Adrenal gland (tissue), 12 donors: ENCODE measurements around the gene NF1. TPM values are rescaled to one million over a fixed set of nuclear protein-coding genes. Genes with fewer than 3 reads are reported as not detected.
"Not testable (repeated sequence)": the region's sequence is repeated elsewhere in the genome, so short reads cannot be mapped to it uniquely, and the experiment has no call there.

Source experiments
- DNase-seq, 7 donors: peaks; one replicate each; pipeline ENCODE4 v3.0.0-alpha.2; 2019 to 2020
- H3K27ac ChIP-seq, 5 donors: fragments of 200-600 bp; sonication (generic) in 4 of 5; 1 replicate in 3 of 5; 2 replicates in 2 of 5; pipeline versions ENCODE4 v1.5.1 to v1.8.0; 2016 to 2020; ENCODE audit warnings: mild to moderate bottlenecking in 1 of 5
- H3K27me3 ChIP-seq: fragments of 200-600 bp; 2 replicates; pipeline ENCODE4 v1.8.0; 2021
- H3K36me3 ChIP-seq, 2 donors: fragments of 200-600 bp; replicated peaks in 1 of 2; 1 replicate in 1 of 2; 2 replicates in 1 of 2; pipeline versions ENCODE4 v1.5.1 to v1.8.0; 2018 to 2022
- H3K4me1 ChIP-seq, 2 donors: fragments of 200-600 bp; replicated peaks in 1 of 2; 1 replicate in 1 of 2; 2 replicates in 1 of 2; pipeline versions ENCODE4 v1.5.1 to v1.8.0; 2018 to 2021
- H3K4me3 ChIP-seq, 4 donors: fragments of 200-600 bp; sonication (generic) in 3 of 4; one replicate each; pipeline ENCODE4 v1.5.1; 2016 to 2018
- H3K9me3 ChIP-seq, 3 donors: fragments of 200-600 bp; sonication (generic) in 1 of 3; replicated peaks in 1 of 3; 1 replicate in 2 of 3; 2 replicates in 1 of 3; pipeline versions ENCODE4 v1.5.1 to v1.8.0; 2016 to 2021
- CTCF ChIP-seq, 6 experiments: fragments of 450-650 bp in 4 of 6; fragments of 200-600 bp in 2 of 6; sonication (generic) in 1 of 6; IDR thresholded peaks; 1 replicate in 5 of 6; 2 replicates in 1 of 6; pipeline versions ENCODE4 v1.5.1 to v1.8.0; 2016 to 2021; ENCODE audit warnings: antibody characterized with exemption in 6 of 6, mild to moderate bottlenecking in 2 of 6, moderate library complexity in 1 of 6
- POLR2A ChIP-seq, 2 donors: fragments of 450-650 bp; IDR thresholded peaks; one replicate each; pipeline ENCODE4 v1.6.1; 2017; ENCODE audit warnings: antibody characterized with exemption in 2 of 2, mild to moderate bottlenecking in 2 of 2, moderate library complexity in 1 of 2
- WGBS, 4 donors: extraction: QIAGEN DNeasy Blood & Tissue Kit in 2 of 4; methylation state at CpG; one replicate each; pipeline versions ENCODE4 v1.1.5 to v1.1.7; 2013 to 2017; 5-methylcytosine and 5-hydroxymethylcytosine counted together
- intact Hi-C, 2 donors: fragments of 100-400 bp; cut with DNase I; formaldehyde crosslinking; loops; one replicate each; pipeline versions ENCODE4 v1.14.1 to v1.15.0; 2022 to 2023
- polyA plus RNA-seq, 3 donors: library from polyadenylated mRNA; stranded (reverse); fragments of 200-250 nt in 2 of 3; fragments of 350-450 nt in 1 of 3; fragmentation: Illumina TruSeq in 1 of 3; extraction: RNeasy Lipid Tissue Mini Kit (QIAGEN cat#74804) in 1 of 3; gene quantifications; one replicate each; pipeline ENCODE4 v1.2.3, GENCODE V29; 2013 to 2014
- total RNA-seq, 9 donors: library from RNA; depleted of rRNA in 4 of 9; stranded (reverse); fragments of >200 nt in 4 of 9; fragments of 120-200 nt in 1 of 9; fragmentation: NEBNext Ultra II Directional in 1 of 9; extraction: Animal tissue kit (Norgen Biotek cat#: 25700) in 1 of 9; gene quantifications; one replicate each; pipeline versions ENCODE4 v1.1.0 to v1.2.4, GENCODE V29; 2013 to 2023
- donor health status: healthy with polysubstance abuse.
- donor health status: Bipolar disorder and iron deficiency.
- donor health status: DM: yes; HTN: yes; CAD: no.
- donor health status: DM: no; HTN: no; CAD: no.
- donor health status: DM: no; HTN: no; CAD: no.
- donor health status: DM: yes; HTN: yes; CAD: no.

NF1 gene
- total and polyA plus RNA-seq, 12 donors, result 8.8 to 91.3 (median 53.5) TPM

DNA sequence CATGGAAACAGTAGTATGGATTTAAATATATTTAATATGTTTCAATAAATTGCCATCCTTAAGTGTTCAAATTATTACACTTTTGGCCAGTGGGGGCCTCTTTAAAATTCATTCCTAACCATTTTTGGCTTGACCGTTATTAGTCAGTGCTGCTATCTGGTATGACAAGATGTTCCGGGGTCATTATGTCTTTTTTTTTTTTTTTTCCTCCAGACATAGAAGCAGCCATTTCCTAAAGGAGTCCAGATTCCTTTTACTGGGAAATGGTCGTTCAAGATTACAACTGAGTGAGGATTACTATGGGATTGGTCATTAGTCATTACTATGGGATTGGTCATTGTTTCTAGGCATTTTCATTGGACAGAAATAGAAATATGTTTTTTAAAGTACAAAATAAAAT, 53.4 kb downstream of the NF1 start:
- Histone ChIP-seq H3K36me3 (no peaks in the 10 kb centered on the region), H3K9me3 (peaks cover 0 to 8% (median 4%) of the 10 kb centered on the region in 3 donors), H3K4me1 (peaks cover 4 to 9% of the 10 kb centered on the region in 2 donors), H3K27me3 (no peaks in the 10 kb centered on the region), H3K27ac (peak overlapping the region in 1 of 5 donors; percentile 2), H3K4me3 (no peak overlapping the region)
- intact Hi-C loops, result no loop called here
- DNase-seq, result no peak
- 31 to 45% (median 42%) methylated on average over 3 of the region's 3 CpGs for WGBS, 4 donors
- no peak for TF ChIP-seq POLR2A (IDR thresholded peaks at IDR 0.05)
- TF ChIP-seq CTCF (IDR thresholded peaks at IDR 0.05), result no peak

GRCh38 chr17:31152271-31152670, 57.5 kb downstream of the NF1 start:
- no peak for DNase-seq
- Histone ChIP-seq H3K36me3 (no peaks in the 10 kb centered on the region), H3K4me3 (no peak overlapping the region), H3K27me3 (no peaks in the 10 kb centered on the region), H3K27ac (no peak overlapping the region), H3K9me3 (peaks cover 0 to 8% (median 4%) of the 10 kb centered on the region in 3 donors), H3K4me1 (peaks cover 0 to 9% of the 10 kb centered on the region in 2 donors)
- TF ChIP-seq POLR2A (IDR thresholded peaks at IDR 0.05) (no peak), CTCF (IDR thresholded peaks at IDR 0.05) (no peak)
- 94 to 97% (median 95%) methylated on average over 1 of the region's 1 CpG for WGBS, 4 donors
- intact Hi-C loops, result no loop called here

- intact Hi-C loops, result no loop called here
- H3K4me1 ChIP-seq, result no peaks in the 10 kb centered on the region
- peaks cover 0 to 8% (median 4%) of the 10 kb centered on the region in 3 donors for H3K9me3 ChIP-seq
- TF ChIP-seq CTCF (IDR thresholded peaks at IDR 0.05) (no peak), POLR2A (IDR thresholded peaks at IDR 0.05) (no peak)
- no peaks in the 10 kb centered on the region for H3K36me3 ChIP-seq
- H3K4me3 ChIP-seq, result no peak overlapping the region
- no peaks in the 10 kb centered on the region for H3K27me3 ChIP-seq
- WGBS, 4 donors, result 55 to 81% (median 65%) methylated on average over 1 of the region's 1 CpG
- H3K27ac ChIP-seq, result no peak overlapping the region
- DNase-seq, result no peak
These were observed 60.5 kb downstream of the NF1 start for GRCh38 chr17:31155208-31155810.

- Histone ChIP-seq H3K4me3 (no peak overlapping the region), H3K9me3 (peaks cover 0 to 8% (median 4%) of the 10 kb centered on the region in 3 donors), H3K36me3 (no peaks in the 10 kb centered on the region), H3K4me1 (no peaks in the 10 kb centered on the region), H3K27me3 (no peaks in the 10 kb centered on the region), H3K27ac (no peak overlapping the region)
- no peak for TF ChIP-seq CTCF (IDR thresholded peaks at IDR 0.05)
- TF ChIP-seq POLR2A (IDR thresholded peaks at IDR 0.05), result no peak
- intact Hi-C loops, result no loop called here
- no peak for DNase-seq
- WGBS, 4 donors, result 78 to 82% (median 80%) methylated on average over 2 of the region's 2 CpGs
These were observed 61.5 kb downstream of the NF1 start for GRCh38 chr17:31156326-31156725.

GRCh38 chr17:31156864-31157263, 62.1 kb downstream of the NF1 start:
- H3K4me3 ChIP-seq, H3K9me3 ChIP-seq, H3K27me3 ChIP-seq, H3K36me3 ChIP-seq, H3K27ac ChIP-seq, H3K4me1 ChIP-seq, DNase-seq, intact Hi-C loops: not testable (repeated sequence)
- 93 to 98% (median 95%) methylated on average over 6 of the region's 6 CpGs for WGBS, 4 donors
